ENCODE results near the gene CEP295NL.
A peak's percentile ranks its signal among the peaks of the same experiment; 100 is the strongest.
"Not testable (repeated sequence)": the region's sequence is repeated elsewhere in the genome, so short reads cannot be mapped to it uniquely, and the experiment has no call there.

The CEP295NL gene

GRCh38 chr17:78929908-78930775 lies 27.1 kb upstream of the CEP295NL start:
- no peak for DNase-seq

GRCh38 chr17:78925662-78926555 lies 22.9 kb upstream of the CEP295NL start:
- DNase-seq = peak; percentile 48

- peak; percentile 88 for DNase-seq
Measured at GRCh38 chr17:78925234-78925633, 22.2 kb upstream of the CEP295NL start, which contains the start of gene TIMP2. Gene TIMP2, minus strand, starts transcription at chr17:78925387. Its CDS starts 299 bp downstream, at chr17:78925088.

GRCh38 chr17:78924481-78925151 lies 21.6 kb upstream of the CEP295NL start:
- no peak for DNase-seq

- DNase-seq = peak; percentile 23
Measured at GRCh38 chr17:78923660-78924453, 20.9 kb upstream of the CEP295NL start.

- DNase-seq = no peak
Measured at GRCh38 chr17:78922816-78923498, 20.0 kb upstream of the CEP295NL start.

GRCh38 chr17:78921437-78921971 lies 18.5 kb upstream of the CEP295NL start:
- peak; percentile 78 for DNase-seq

- DNase-seq = no peak
Measured at GRCh38 chr17:78920528-78920927, 17.5 kb upstream of the CEP295NL start.

- DNase-seq = no peak
Measured at GRCh38 chr17:78919861-78920450, 17.0 kb upstream of the CEP295NL start.

GRCh38 chr17:78918979-78919378 lies 16.0 kb upstream of the CEP295NL start:
- no peak for DNase-seq

- no peak for DNase-seq
Measured at GRCh38 chr17:78917451-78918275, 14.7 kb upstream of the CEP295NL start.

- peak; percentile 31 for DNase-seq
Measured at GRCh38 chr17:78915872-78916632, 13.1 kb upstream of the CEP295NL start.

- DNase-seq = no peak
Measured at GRCh38 chr17:78913115-78913514, 10.1 kb upstream of the CEP295NL start.

GRCh38 chr17:78912082-78912481 lies 9.1 kb upstream of the CEP295NL start:
- no peak for DNase-seq

GRCh38 chr17:78911543-78911942 lies 8.5 kb upstream of the CEP295NL start:
- not testable (repeated sequence) for DNase-seq

- no peak for DNase-seq
Measured at GRCh38 chr17:78910497-78911284, 7.7 kb upstream of the CEP295NL start.

- no peak for DNase-seq
Measured at GRCh38 chr17:78908426-78908825, 5.4 kb upstream of the CEP295NL start.

GRCh38 chr17:78905541-78905940 lies 2.5 kb upstream of the CEP295NL start:
- DNase-seq = no peak
